Measurements from ENCODE around the gene STX1B. TPM values are rescaled to one million over a fixed set of nuclear protein-coding genes. Genes with fewer than 3 reads are reported as not detected.
A peak's percentile ranks its signal among the peaks of the same experiment; 100 is the strongest.

Gene STX1B
- total RNA-seq, 4 donors from 2014 or later = 0.34 to 0.40 TPM; not detected in 2

- Histone ChIP-seq H3K4me1 (no peaks in the 10 kb centered on the region), H3K4me3 (replicated peaks in 1 of 3) (no peak overlapping the region), H3K36me3 (peaks cover 93 to 94% of the 10 kb centered on the region in 2 donors), H3K27me3 (no peaks in the 10 kb centered on the region), H3K27ac (no peak overlapping the region), H3K9me3 (no peaks in the 10 kb centered on the region)
- WGBS, 2 donors = 91 to 93% methylated on average over 31 to 33 of the region's 33 CpGs
- DNase-seq = no peak
- TF ChIP-seq POLR2A (IDR thresholded peaks at IDR 0.05) (no peak), CTCF (IDR thresholded peaks at IDR 0.05) (no peak)
- intact Hi-C loops (cut with DNase I) = no loop called here
These were observed 45.7 kb downstream of the STX1B start for GRCh38 chr16:30964574-30965226.

- intact Hi-C loops (cut with DNase I) = no loop called here
- H3K4me3 ChIP-seq (replicated peaks in 1 of 3) = no peak overlapping the region
- H3K4me1 ChIP-seq = peaks cover under 1 to 4% of the 10 kb centered on the region in 2 donors
- peaks cover 87 to 92% of the 10 kb centered on the region in 2 donors for H3K36me3 ChIP-seq
- no peak for TF ChIP-seq CTCF (IDR thresholded peaks at IDR 0.05)
- TF ChIP-seq POLR2A (IDR thresholded peaks at IDR 0.05) = no peak
- no peak overlapping the region for H3K27ac ChIP-seq
- H3K9me3 ChIP-seq = no peaks in the 10 kb centered on the region
- DNase-seq = no peak
- no peaks in the 10 kb centered on the region for H3K27me3 ChIP-seq
- WGBS, 2 donors = 93% methylated on average over 18 of the region's 18 CpGs
These were observed 46.4 kb downstream of the STX1B start for GRCh38 chr16:30963925-30964511.

- H3K4me1 ChIP-seq = peaks cover 8 to 14% of the 10 kb centered on the region in 2 donors
- no peak overlapping the region for H3K27ac ChIP-seq
- no peaks in the 10 kb centered on the region for H3K27me3 ChIP-seq
- intact Hi-C loops (cut with DNase I) = no loop called here
- peaks cover 64 to 71% of the 10 kb centered on the region in 2 donors for H3K36me3 ChIP-seq
- DNase-seq = no peak
- H3K4me3 ChIP-seq (replicated peaks in 1 of 3) = no peak overlapping the region
- 94 to 95% methylated on average over 11 of the region's 11 CpGs for WGBS, 2 donors
- no peaks in the 10 kb centered on the region for H3K9me3 ChIP-seq
- TF ChIP-seq CTCF (IDR thresholded peaks at IDR 0.05) (no peak), POLR2A (IDR thresholded peaks at IDR 0.05) (no peak)
These were observed 49.1 kb downstream of the STX1B start for GRCh38 chr16:30961384-30961783.

GRCh38 chr16:30958175-30959079 is 52.0 kb downstream of the STX1B start:
- intact Hi-C loops (cut with DNase I) = no loop called here
- Histone ChIP-seq H3K4me1 (peaks cover 8 to 14% of the 10 kb centered on the region in 2 donors), H3K27ac (peak overlapping the region in 2 of 3 donors; percentile 95 to 99), H3K27me3 (no peaks in the 10 kb centered on the region), H3K36me3 (peaks cover 35 to 42% of the 10 kb centered on the region in 2 donors), H3K4me3 (replicated peaks in 1 of 3) (peak overlapping the region in 2 of 3 donors; percentile 4 to 70), H3K9me3 (no peaks in the 10 kb centered on the region)
- TF ChIP-seq POLR2A (IDR thresholded peaks at IDR 0.05) (no peak), CTCF (IDR thresholded peaks at IDR 0.05) (no peak)
- DNase-seq = peak; percentile 57 to 66
- WGBS, 2 donors = 15 to 17% methylated on average over 17 to 28 of the region's 55 CpGs
